HEK293T (cell line): Measurements from ENCODE around the gene KCNMA1.

ENCODE experiments used
- CTBP1 ChIP-seq: fragments of 450-650 bp; IDR thresholded peaks from 2 replicates; pipeline ENCODE4 v1.6.1; 2016; ENCODE audit warnings: borderline replicate concordance
- FOXA1 ChIP-seq: fragments of 450-650 bp; IDR thresholded peaks from 2 replicates; pipeline ENCODE4 v1.6.1; 2016; ENCODE audit warnings: mild to moderate bottlenecking
- FOXM1 ChIP-seq: fragments of 450-650 bp; IDR thresholded peaks from 2 replicates; pipeline ENCODE4 v1.6.1; 2017; ENCODE audit warnings: mild to moderate bottlenecking, borderline replicate concordance
- LEF1 ChIP-seq: fragments of 450-650 bp; IDR thresholded peaks from 2 replicates; pipeline ENCODE4 v1.6.1; 2017; ENCODE audit warnings: mild to moderate bottlenecking, borderline replicate concordance
- PKNOX1 ChIP-seq: fragments of 450-650 bp; IDR thresholded peaks from 2 replicates; pipeline ENCODE4 v1.6.1; 2016

- TF ChIP-seq FOXA1: no peak
- no peak for TF ChIP-seq PKNOX1
- no peak for TF ChIP-seq FOXM1
- no peak for TF ChIP-seq CTBP1
- no peak for TF ChIP-seq LEF1
These were observed 755.4 kb downstream of the KCNMA1 start for GRCh38 chr10:76882245-76882644.
